PFSK-1 (cell line): ENCODE results near the gene FBXO47.

Experiments used
- REST ChIP-seq, 2 experiments: IDR thresholded peaks; 2 replicates each; pipeline versions ENCODE4 v1.6.1 to v1.8.0; 2011 to 2012; ENCODE audit warnings: low read depth in 2 of 2, low read length in 2 of 2, control low read depth in 1 of 2, inconsistent platforms in 1 of 2, mild to moderate bottlenecking in 1 of 2, moderate library complexity in 1 of 2; ENCODE audit not compliant: insufficient read depth in 1 of 2
- TAF1 ChIP-seq: IDR thresholded peaks from 2 replicates; pipeline ENCODE4 v1.6.1; 2012; ENCODE audit warnings: low read length, control low read depth, borderline replicate concordance; ENCODE audit not compliant: insufficient read depth

GRCh38 chr17:38906460-38907228 lies 60.6 kb downstream of the FBXO47 start:
- TF ChIP-seq TAF1, result no peak
- no peak for TF ChIP-seq REST (IDR thresholded peaks at IDR 0.05; ENCODE audit: insufficient read depth in 1 of 2, low read depth in 2 of 2, low read length in 2 of 2)
